GM12865 (cell line): ENCODE results near the gene DBR1.

Experiments used
- DNase-seq: peaks from one replicate; pipeline ENCODE4 v3.0.0; 2010; ENCODE audit warnings: low read depth
- H3K4me3 ChIP-seq: 2 replicates; pipeline ENCODE4 v1.5.1; 2011; ENCODE audit warnings: mild to moderate bottlenecking, low read depth, low read length, control low read depth
- TF ChIP-seq, protein P1 (sequence below): IDR thresholded peaks from 2 replicates; pipeline ENCODE4 v1.5.1; 2011; ENCODE audit warnings: low read length, control low read depth, low read depth, inconsistent platforms; ENCODE audit not compliant: insufficient read depth; ENCODE audit errors: missing control alignments

DBR1 gene

DNA sequence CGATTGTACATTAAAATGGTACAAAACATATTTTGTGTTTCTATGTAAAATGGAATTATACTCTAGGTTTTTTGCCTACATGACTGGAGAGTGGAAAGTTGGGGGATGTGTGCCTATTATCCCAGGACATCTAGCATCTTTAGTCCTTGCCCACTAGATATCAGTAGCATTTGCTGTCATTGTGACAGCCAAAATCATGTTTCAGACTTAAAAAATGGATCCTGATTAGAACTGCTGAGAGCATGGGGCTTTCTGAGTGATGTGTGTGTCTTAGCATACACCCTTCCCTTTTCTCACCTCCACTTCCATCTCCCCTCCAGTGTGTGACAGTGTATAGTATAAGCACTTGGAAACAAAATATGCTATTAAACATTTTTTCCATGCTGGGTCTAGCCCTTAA is 25.7 kb upstream of the DBR1 start:
- H3K4me3 ChIP-seq: no peak overlapping the region
- DNase-seq: no peak
- TF ChIP-seq, protein P1, sequence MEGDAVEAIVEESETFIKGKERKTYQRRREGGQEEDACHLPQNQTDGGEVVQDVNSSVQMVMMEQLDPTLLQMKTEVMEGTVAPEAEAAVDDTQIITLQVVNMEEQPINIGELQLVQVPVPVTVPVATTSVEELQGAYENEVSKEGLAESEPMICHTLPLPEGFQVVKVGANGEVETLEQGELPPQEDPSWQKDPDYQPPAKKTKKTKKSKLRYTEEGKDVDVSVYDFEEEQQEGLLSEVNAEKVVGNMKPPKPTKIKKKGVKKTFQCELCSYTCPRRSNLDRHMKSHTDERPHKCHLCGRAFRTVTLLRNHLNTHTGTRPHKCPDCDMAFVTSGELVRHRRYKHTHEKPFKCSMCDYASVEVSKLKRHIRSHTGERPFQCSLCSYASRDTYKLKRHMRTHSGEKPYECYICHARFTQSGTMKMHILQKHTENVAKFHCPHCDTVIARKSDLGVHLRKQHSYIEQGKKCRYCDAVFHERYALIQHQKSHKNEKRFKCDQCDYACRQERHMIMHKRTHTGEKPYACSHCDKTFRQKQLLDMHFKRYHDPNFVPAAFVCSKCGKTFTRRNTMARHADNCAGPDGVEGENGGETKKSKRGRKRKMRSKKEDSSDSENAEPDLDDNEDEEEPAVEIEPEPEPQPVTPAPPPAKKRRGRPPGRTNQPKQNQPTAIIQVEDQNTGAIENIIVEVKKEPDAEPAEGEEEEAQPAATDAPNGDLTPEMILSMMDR: no peak

DNA sequence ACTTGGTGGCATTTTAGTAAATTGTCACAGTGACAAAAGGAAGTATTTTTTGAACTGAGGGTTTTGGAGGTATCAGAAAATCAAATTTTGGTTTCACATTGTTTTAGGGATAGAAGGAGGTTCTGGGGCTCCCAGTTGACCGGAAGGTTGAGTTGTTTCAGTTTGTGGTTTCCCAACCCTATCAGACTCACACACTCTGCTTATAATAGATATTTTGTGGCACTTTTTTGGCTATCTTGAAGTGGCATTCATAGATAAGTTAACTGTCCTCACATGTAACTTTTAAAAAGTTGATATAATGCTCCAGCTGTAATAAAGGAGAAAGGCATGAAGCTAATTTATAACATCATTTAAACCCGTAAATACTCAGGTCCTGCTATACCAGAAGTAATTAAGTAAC is 25.1 kb upstream of the DBR1 start:
- DNase-seq: peak; percentile 50
- TF ChIP-seq, protein P1: no peak
- no peak overlapping the region for H3K4me3 ChIP-seq

DNA sequence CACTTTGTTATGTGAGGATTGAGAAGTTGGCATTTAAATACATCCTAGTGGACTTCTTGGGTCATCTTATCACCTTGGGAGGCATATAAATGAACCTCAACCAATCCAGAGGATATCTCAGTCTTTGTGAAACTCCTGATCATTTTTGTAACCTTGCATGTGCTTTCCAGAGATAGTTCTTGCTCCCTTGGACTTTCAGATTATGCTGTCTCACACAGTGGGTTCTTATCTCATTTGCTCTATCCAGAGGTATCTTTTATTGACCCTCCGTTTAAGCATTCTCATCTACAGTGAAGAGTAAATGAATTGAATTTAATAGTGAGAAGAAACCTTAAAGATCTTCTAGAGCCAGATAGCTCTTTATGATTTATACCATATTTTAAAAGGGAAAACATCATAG is 22.8 kb upstream of the DBR1 start:
- TF ChIP-seq, protein P1: no peak
- no peak overlapping the region for H3K4me3 ChIP-seq
- DNase-seq: no peak

DNA sequence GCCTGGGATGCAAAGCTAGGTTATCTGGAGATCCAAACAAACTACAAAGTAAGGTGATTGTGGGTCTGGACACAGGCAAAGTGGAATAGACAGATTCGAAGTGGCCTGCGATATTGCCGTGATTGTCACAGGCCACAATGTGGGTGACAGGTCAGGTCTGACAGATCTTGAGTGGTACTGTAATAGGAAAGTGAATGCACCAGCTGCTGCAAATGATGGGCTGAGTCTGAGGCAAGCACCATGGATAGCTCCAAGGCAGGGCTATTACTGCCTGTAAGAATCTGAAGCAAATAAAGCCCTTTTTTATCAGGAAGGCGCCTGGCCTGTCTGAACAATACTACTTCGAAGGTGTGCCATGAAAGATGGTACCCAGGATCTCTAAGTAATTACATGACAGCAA is 22.3 kb upstream of the DBR1 start:
- DNase-seq: peak; percentile 21
- TF ChIP-seq, protein P1: no peak
- no peak overlapping the region for H3K4me3 ChIP-seq

DNA sequence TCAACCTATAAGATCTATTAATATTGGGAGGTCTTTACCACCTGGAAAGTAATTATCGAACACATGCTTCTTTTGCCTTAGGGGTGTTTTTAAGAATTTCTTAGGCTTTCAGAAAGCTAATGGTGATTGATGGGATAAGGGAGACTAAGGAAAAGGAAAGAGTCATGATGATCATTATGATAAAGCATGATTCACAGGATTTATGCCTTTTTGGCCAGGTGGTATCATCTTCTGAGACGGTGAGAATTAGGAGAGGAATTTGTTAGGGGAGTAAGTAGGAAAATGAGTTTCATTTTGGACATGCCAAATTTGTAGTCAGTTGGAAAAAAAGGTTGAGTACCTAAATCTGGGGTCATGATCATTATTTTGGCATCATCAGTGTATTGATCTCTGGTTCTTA is 21.3 kb upstream of the DBR1 start:
- TF ChIP-seq, protein P1: no peak
- no peak for DNase-seq

DNA sequence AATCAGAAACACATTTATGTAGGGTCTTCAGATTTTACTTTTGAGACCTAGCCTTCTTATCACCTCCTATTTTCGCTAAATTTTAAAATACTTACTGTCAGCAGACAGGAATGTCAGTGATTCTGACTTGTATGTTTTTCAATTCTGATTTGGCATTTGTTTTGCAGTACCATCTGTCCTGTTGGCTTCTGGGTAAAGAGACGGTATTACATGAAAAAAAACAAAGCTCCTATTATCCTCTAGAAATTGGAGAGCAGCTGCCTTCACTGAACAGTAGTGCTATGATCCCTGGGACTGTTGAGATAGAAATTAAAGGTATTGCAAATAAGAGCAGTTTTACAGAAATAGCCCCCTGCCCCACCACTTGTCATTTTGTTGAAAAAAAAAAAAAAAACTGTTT is 20.8 kb upstream of the DBR1 start:
- TF ChIP-seq, protein P1: no peak
- no peak overlapping the region for H3K4me3 ChIP-seq
- DNase-seq: no peak

More for the DNA sequence above, 21.3 kb upstream of the DBR1 start:
- no peak overlapping the region for H3K4me3 ChIP-seq

DNA sequence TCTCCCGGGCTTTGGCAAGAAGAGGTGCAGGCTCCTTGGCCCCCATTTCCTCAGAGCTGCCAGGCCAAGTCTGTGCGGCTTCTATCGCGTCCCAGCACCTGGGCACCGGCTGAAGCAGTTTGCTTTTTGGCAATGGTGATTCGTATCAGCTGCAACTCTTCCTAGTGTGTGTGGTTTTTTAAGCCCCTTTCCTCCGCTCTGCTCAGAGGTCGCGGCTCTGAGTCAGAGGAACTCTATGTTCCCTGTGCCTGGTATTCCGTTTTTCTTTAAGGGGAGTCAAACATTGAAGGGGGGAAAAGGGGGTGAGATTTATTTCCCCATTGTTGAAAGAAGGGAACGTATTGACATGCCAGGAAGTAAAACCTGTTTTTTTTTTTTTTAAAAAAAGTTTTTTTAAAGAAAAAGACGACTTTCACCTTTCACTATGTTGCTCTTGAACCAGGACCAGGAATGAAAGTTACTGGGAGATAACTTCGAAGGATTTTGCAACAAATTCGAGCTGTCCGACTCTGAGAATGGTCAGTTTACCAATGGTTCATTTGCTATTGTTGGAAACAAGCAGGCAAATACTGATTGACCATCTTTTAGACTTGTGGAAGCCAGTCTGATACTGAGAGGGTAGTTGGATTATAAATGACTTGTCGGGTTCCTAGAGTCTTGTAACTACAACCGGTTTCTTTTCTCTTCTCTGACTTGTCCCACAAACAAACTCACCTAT is 13.5 kb upstream of the DBR1 start:
- peak; percentile 26 for DNase-seq
- peak overlapping the region; percentile 78 for H3K4me3 ChIP-seq
- TF ChIP-seq, protein P1: no peak
